ENCODE data around the gene STARD10. TPM values are rescaled to one million over a fixed set of nuclear protein-coding genes. Genes with fewer than 3 reads are reported as not detected.

Gene STARD10
- total and polyA plus RNA-seq, 9 of the 15 experiments (the other 6 are each of a cell fraction or from before 2014, with no cell fraction given), result 0.15 to 52.9 (median 32.3) TPM

DNA sequence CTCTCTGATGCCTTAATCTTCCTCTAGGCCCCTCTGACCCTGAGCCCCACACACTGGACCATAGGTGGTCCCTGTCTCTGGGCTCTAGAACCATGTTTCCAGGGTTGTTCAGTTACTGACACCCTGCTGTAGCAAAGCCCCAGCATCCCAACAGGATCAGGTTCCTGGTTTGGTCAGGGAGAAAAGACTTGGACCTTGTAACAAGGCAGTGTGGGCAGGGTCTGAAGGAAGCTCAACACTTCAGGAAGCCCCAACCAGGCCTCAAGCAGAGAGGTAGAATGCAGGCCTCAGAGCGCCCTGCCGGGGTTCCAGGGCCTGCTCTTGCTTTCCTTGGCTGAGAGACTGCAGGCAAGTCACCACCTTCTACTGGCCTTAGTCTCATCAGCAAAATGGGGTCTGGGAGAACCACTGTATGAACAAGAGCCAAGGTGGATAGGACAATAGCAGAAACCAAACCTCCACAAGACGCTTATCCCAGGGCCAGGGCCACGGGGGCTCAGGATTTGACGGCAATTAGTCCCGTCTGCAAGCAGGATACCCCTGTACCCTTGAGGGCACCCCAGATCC lies 46.5 kb downstream of the STARD10 start (continued):
- no peak for TF ChIP-seq ZEB2 (IDR thresholded peaks at IDR 0.05)
- TF ChIP-seq, protein P1, sequence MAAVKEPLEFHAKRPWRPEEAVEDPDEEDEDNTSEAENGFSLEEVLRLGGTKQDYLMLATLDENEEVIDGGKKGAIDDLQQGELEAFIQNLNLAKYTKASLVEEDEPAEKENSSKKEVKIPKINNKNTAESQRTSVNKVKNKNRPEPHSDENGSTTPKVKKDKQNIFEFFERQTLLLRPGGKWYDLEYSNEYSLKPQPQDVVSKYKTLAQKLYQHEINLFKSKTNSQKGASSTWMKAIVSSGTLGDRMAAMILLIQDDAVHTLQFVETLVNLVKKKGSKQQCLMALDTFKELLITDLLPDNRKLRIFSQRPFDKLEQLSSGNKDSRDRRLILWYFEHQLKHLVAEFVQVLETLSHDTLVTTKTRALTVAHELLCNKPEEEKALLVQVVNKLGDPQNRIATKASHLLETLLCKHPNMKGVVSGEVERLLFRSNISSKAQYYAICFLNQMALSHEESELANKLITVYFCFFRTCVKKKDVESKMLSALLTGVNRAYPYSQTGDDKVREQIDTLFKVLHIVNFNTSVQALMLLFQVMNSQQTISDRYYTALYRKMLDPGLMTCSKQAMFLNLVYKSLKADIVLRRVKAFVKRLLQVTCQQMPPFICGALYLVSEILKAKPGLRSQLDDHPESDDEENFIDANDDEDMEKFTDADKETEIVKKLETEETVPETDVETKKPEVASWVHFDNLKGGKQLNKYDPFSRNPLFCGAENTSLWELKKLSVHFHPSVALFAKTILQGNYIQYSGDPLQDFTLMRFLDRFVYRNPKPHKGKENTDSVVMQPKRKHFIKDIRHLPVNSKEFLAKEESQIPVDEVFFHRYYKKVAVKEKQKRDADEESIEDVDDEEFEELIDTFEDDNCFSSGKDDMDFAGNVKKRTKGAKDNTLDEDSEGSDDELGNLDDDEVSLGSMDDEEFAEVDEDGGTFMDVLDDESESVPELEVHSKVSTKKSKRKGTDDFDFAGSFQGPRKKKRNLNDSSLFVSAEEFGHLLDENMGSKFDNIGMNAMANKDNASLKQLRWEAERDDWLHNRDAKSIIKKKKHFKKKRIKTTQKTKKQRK (IDR thresholded peaks at IDR 0.05; ENCODE audit: borderline replicate concordance, low read depth, low read length), result no peak
- no peak for TF ChIP-seq HMG20A (CRISPR knock-in tag; conservative IDR thresholded peaks at IDR 0.05)
- TF ChIP-seq CHD1 (IDR thresholded peaks at IDR 0.05; ENCODE audit: low read length), result no peak
- TF ChIP-seq GATAD2A (IDR thresholded peaks at IDR 0.05), result no peak
- TF ChIP-seq, protein P2, sequence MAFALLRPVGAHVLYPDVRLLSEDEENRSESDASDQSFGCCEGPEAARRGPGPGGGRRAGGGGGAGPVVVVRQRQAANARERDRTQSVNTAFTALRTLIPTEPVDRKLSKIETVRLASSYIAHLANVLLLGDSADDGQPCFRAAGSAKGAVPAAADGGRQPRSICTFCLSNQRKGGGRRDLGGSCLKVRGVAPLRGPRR (CRISPR knock-in tag; IDR thresholded peaks at IDR 0.05), result no peak

DNA sequence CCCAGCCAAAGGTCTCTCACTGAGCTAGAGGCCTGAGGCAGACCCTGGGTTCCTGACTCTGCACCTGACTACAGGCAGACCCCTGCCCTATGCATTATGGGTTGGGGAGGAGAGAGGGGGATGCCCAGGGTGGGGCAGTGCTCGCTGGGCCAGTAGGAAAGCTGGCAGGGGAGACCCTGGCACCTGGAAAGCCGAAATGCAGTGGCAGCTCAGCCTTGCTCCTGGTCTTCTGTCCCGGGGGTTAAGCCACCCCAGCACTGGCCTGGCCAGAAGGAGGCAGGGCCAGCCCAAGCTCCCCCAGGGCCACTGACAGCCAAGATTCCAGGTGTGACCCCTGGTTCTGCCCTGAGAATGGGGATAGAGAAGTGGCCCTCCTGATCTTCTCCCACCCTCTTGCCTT lies 47.0 kb downstream of the STARD10 start:
- ATAC-seq (no peak), DNase-seq (ENCODE audit: extremely low read depth in 1 of 4, low spot score in 3 of 4) (no peak), FAIRE-seq (no peak)
- Histone ChIP-seq H3K9me3 (replicated peaks; ENCODE audit: control insufficient read depth, insufficient read depth, low read depth, low read length) (no peaks in the 10 kb centered on the region), H3K36me3 (ENCODE audit: control insufficient read depth, insufficient read depth, low read length) (peaks cover 23% of the 10 kb centered on the region; the same call in 2 of the 3 replicates), H3K27ac (ENCODE audit: extremely low read depth, low read depth, low read length) (no peak overlapping the region), H2AFZ (ENCODE audit: low read depth, low read length) (no peak overlapping the region), H3K4me2 (ENCODE audit: insufficient read depth, low read length) (no peak overlapping the region), H3K79me2 (ENCODE audit: control insufficient read depth, insufficient read depth, low read length) (peaks cover 88% of the 10 kb centered on the region), H3K9ac (ENCODE audit: insufficient read depth in 1 of 2, low read depth in 2 of 2, low read length in 2 of 2) (peak overlapping the region in 1 of 2 experiments; percentile 63; a peak in 2 of 4 replicates), H3K9me1 (ENCODE audit: control insufficient read depth, insufficient read depth, low read length) (peaks cover 18% of the 10 kb centered on the region), H3K4me1 (replicated peaks in 1 of 2; ENCODE audit: control insufficient read depth in 2 of 2, insufficient read depth in 2 of 2, low read length in 2 of 2) (peaks cover 63 to 80% of the 10 kb centered on the region in 2 experiments), H3K4me3 (no peak overlapping the region), H4K20me1 (replicated peaks; ENCODE audit: control insufficient read depth, insufficient read depth, low read length) (peaks cover 12% of the 10 kb centered on the region), H3K27me3 (ENCODE audit: control insufficient read depth in 2 of 2, insufficient read depth in 2 of 2, low read length in 2 of 2) (no peaks in the 10 kb centered on the region)
- intact Hi-C loops (cut with micrococcal nuclease) (no loop called here), in situ Hi-C loops (cut with MboI) (no loop called here)
- 74% methylated on average over 3 of the region's 3 CpGs for WGBS (ENCODE audit: insufficient coverage, low coverage, missing lambda C conversion rate)
- ChIA-PET CTCF (ENCODE audit: low intra/inter-chr PET ratio) (no interaction called here), POLR2A (interaction anchor here (0.7 to 0.9 kb wide), 4 partner anchors 10 to 483 kb away, joined by 3 to 4 read pairs (median 3); no protein-coding TSS in a partner anchor)
- BruUV-seq (replicated peaks), result no TSS peak
- no peak for TF ChIP-seq COPS2 (conservative IDR thresholded peaks at IDR 0.05)
- TF ChIP-seq, protein P3, sequence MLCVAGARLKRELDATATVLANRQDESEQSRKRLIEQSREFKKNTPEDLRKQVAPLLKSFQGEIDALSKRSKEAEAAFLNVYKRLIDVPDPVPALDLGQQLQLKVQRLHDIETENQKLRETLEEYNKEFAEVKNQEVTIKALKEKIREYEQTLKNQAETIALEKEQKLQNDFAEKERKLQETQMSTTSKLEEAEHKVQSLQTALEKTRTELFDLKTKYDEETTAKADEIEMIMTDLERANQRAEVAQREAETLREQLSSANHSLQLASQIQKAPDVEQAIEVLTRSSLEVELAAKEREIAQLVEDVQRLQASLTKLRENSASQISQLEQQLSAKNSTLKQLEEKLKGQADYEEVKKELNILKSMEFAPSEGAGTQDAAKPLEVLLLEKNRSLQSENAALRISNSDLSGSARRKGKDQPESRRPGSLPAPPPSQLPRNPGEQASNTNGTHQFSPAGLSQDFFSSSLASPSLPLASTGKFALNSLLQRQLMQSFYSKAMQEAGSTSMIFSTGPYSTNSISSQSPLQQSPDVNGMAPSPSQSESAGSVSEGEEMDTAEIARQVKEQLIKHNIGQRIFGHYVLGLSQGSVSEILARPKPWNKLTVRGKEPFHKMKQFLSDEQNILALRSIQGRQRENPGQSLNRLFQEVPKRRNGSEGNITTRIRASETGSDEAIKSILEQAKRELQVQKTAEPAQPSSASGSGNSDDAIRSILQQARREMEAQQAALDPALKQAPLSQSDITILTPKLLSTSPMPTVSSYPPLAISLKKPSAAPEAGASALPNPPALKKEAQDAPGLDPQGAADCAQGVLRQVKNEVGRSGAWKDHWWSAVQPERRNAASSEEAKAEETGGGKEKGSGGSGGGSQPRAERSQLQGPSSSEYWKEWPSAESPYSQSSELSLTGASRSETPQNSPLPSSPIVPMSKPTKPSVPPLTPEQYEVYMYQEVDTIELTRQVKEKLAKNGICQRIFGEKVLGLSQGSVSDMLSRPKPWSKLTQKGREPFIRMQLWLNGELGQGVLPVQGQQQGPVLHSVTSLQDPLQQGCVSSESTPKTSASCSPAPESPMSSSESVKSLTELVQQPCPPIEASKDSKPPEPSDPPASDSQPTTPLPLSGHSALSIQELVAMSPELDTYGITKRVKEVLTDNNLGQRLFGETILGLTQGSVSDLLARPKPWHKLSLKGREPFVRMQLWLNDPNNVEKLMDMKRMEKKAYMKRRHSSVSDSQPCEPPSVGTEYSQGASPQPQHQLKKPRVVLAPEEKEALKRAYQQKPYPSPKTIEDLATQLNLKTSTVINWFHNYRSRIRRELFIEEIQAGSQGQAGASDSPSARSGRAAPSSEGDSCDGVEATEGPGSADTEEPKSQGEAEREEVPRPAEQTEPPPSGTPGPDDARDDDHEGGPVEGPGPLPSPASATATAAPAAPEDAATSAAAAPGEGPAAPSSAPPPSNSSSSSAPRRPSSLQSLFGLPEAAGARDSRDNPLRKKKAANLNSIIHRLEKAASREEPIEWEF (CRISPR knock-in tag; IDR thresholded peaks at IDR 0.05), result no peak
- no peak for TF ChIP-seq BCL6 (CRISPR knock-in tag; IDR thresholded peaks at IDR 0.05)
- no peak for TF ChIP-seq TFAM (CRISPR knock-in tag; conservative IDR thresholded peaks at IDR 0.05)

Data from K562 (cell line).